WERI-Rb-1 (cell line): ENCODE results near the gene ZNF146.
"Not testable (repeated sequence)": the region's sequence is repeated elsewhere in the genome, so short reads cannot be mapped to it uniquely, and the experiment has no call there.

Experiments used
- DNase-seq: peaks from one replicate; pipeline ENCODE4 v3.0.0-alpha.2; 2020
- H3K27ac ChIP-seq: fragments of 250-450 bp; sonication (Bioruptor Pico); 2 replicates; pipeline ENCODE4 v1.5.1; 2020; ENCODE audit warnings: mild to moderate bottlenecking, moderate library complexity
- H3K27me3 ChIP-seq: fragments of 250-450 bp; sonication (Bioruptor Pico); 2 replicates; pipeline ENCODE4 v1.5.1; 2021; ENCODE audit warnings: mild to moderate bottlenecking, low read depth, moderate library complexity; ENCODE audit not compliant: insufficient read depth, severe bottlenecking
- H3K36me3 ChIP-seq: fragments of 250-450 bp; sonication (Bioruptor Pico); 2 replicates; pipeline ENCODE4 v1.5.1; 2020; ENCODE audit warnings: mild to moderate bottlenecking, moderate library complexity
- H3K4me3 ChIP-seq: 2 replicates; pipeline ENCODE4 v1.5.1; 2011; ENCODE audit warnings: low read depth, mild to moderate bottlenecking, control low read depth, low read length
- H3K9me3 ChIP-seq: fragments of 250-450 bp; sonication (Bioruptor Pico); 2 replicates; pipeline ENCODE4 v1.5.1; 2021; ENCODE audit warnings: mild to moderate bottlenecking, moderate library complexity; ENCODE audit not compliant: severe bottlenecking
- TF ChIP-seq, protein P1 (sequence below): IDR thresholded peaks from 2 replicates; pipeline ENCODE4 v1.5.1; 2011; ENCODE audit warnings: low read depth, mild to moderate bottlenecking, control low read depth, inconsistent platforms, low read length

ZNF146 gene

DNA sequence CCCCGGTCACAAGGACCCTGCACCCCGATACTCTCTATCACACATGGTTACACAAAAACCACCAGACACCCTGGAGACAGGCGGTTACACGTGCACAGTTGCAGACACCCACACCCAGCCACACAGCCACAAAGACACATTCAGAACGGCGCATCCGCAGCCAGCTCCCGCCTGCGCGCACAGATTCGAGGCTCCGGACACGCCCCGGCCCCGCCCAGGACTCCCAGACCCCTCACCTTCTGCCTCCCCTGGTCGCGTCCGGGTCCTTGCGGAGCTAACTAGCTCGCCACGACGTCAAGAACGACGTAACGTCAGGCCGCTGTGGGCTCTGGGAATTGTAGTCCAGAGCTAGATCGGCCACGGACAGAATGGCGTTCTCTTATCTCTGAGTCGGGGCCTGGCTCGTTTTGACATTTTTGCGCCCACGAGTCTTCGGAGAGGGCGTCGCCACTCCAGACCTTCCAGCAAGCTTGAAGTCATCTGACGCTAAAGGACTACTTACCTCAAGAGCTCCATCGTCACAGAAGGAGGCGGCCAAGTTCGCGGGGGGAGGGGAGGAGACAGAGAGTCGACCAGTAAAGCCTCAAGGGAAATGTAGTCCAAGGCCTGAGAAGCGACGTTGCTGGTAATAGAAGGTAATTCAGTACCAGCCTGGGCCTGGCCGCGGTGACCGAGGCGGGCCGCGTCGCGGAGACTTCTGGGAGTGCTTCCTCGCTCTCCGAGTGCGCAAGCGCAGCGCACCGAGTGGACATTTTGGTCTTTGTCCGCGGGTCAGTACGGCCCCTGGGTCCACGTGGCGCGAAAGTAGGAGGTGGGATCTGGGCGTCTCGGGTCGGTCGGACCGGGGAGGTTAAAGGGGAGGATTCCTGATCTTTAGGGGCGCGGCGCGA is at the start of gene ZNF146, which contains the start of gene ZNF565:
ZNF146 (plus strand) TSS at position 721 of the 890 bp plus-strand sequence. CDS start 21,335 bp downstream, outside the sequence.
ZNF565 (minus strand) TSS at position 280 of the 890 bp plus-strand sequence. CDS start 12,680 bp downstream, outside the sequence.
- Histone ChIP-seq H3K27ac (peak within 1 kb of the TSS; percentile 94), H3K36me3 (peaks cover 24% of the 10 kb centered on the region), H3K4me3 (peak within 1 kb of the TSS; percentile 100), H3K27me3 (no peaks in the 10 kb centered on the region), H3K9me3 (no peaks in the 10 kb centered on the region)
- TF ChIP-seq, protein P1, sequence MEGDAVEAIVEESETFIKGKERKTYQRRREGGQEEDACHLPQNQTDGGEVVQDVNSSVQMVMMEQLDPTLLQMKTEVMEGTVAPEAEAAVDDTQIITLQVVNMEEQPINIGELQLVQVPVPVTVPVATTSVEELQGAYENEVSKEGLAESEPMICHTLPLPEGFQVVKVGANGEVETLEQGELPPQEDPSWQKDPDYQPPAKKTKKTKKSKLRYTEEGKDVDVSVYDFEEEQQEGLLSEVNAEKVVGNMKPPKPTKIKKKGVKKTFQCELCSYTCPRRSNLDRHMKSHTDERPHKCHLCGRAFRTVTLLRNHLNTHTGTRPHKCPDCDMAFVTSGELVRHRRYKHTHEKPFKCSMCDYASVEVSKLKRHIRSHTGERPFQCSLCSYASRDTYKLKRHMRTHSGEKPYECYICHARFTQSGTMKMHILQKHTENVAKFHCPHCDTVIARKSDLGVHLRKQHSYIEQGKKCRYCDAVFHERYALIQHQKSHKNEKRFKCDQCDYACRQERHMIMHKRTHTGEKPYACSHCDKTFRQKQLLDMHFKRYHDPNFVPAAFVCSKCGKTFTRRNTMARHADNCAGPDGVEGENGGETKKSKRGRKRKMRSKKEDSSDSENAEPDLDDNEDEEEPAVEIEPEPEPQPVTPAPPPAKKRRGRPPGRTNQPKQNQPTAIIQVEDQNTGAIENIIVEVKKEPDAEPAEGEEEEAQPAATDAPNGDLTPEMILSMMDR, result no peak
- DNase-seq, result peak; percentile 99

- peak; percentile 87 for DNase-seq
- Histone ChIP-seq H3K27me3 (no peaks in the 10 kb centered on the region), H3K36me3 (peaks cover 6% of the 10 kb centered on the region), H3K9me3 (no peaks in the 10 kb centered on the region), H3K4me3 (no peak overlapping the region), H3K27ac (peak overlapping the region; percentile 88)
- TF ChIP-seq, protein P1, result no peak
Observed at GRCh38 chr19:36169084-36169760, 45.7 kb upstream of the ZNF146 start.

DNA sequence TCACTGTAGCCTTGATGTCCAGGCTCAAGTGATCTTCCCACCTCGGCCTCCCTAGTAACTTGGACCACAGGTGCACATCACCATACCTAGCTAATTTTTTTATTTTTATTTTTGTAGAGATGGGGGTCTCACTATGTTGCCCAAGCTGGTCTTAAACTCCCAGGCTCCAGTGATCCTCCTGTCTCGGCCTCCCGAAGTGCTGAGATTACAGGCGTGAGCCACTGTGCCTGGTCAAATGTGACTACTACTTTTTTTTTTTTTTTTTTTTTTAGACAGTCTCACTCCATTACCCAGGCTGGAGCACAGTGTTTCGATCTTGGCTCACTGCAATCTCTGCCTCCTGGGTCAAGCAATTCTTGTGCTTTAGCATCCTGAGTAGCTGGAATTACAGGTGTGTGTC is 42.1 kb upstream of the ZNF146 start:
- no peak overlapping the region for H3K4me3 ChIP-seq
- TF ChIP-seq, protein P1, result no peak
- DNase-seq, result no peak
- H3K27me3 ChIP-seq, result no peaks in the 10 kb centered on the region
- no peaks in the 10 kb centered on the region for H3K36me3 ChIP-seq
- no peak overlapping the region for H3K27ac ChIP-seq
- no peaks in the 10 kb centered on the region for H3K9me3 ChIP-seq

DNA sequence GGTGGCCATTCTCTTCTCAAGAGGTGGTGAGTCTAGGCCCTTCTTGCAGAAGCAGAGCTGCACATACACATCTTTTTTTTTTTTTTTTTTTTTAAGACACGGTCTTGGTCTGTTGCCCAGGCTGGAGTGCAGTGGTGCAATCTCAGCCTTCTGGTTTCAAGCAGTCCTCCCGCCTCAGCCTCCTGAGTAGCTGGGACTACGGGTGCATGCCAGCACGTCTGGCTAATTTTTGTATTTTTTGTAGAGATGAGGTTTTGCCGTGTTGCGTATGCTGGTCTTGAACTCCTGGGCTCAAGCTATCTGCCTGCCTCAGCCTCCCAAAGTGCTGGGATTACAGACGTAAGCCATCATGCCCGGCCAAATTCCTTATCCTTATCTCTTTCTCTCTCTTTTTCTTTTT is 41.1 kb upstream of the ZNF146 start:
- H3K27me3 ChIP-seq, DNase-seq, H3K9me3 ChIP-seq, H3K27ac ChIP-seq, H3K4me3 ChIP-seq, H3K36me3 ChIP-seq: not testable (repeated sequence)

- DNase-seq, H3K9me3 ChIP-seq, H3K27ac ChIP-seq, H3K4me3 ChIP-seq, H3K36me3 ChIP-seq, H3K27me3 ChIP-seq: not testable (repeated sequence)
Observed at GRCh38 chr19:36179077-36179476, 35.8 kb upstream of the ZNF146 start.

GRCh38 chr19:36182612-36183244 is 32.2 kb upstream of the ZNF146 start:
- TF ChIP-seq, protein P1, result no peak
- no peak for DNase-seq

More at GRCh38 chr19:36182612-36183244, 32.2 kb upstream of the ZNF146 start:
- no peaks in the 10 kb centered on the region for H3K9me3 ChIP-seq
- no peak overlapping the region for H3K27ac ChIP-seq
- H3K27me3 ChIP-seq, result no peaks in the 10 kb centered on the region
- no peak overlapping the region for H3K4me3 ChIP-seq
- peaks cover 3% of the 10 kb centered on the region; the same call in 1 of the 2 replicates for H3K36me3 ChIP-seq
